Measurements from ENCODE around the gene FAM53C.
"Not testable (repeated sequence)": the region's sequence is repeated elsewhere in the genome, so short reads cannot be mapped to it uniquely, and the experiment has no call there.

The FAM53C gene

GRCh38 chr5:138337685-138338410, at the start of gene FAM53C:
Gene FAM53C, plus strand, starts transcription at chr5:138338266. Its CDS starts 3,070 bp downstream, at chr5:138341336.
- peak; percentile 84 for DNase-seq

- no peak for DNase-seq
Measured at GRCh38 chr5:138289296-138289695, 48.8 kb upstream of the FAM53C start.

GRCh38 chr5:138303372-138303771, 34.7 kb upstream of the FAM53C start:
- DNase-seq: no peak

GRCh38 chr5:138305797-138306196, 32.3 kb upstream of the FAM53C start:
- peak; percentile 76 for DNase-seq

GRCh38 chr5:138315751-138316278, 22.3 kb upstream of the FAM53C start:
- no peak for DNase-seq

GRCh38 chr5:138316355-138316754, 21.7 kb upstream of the FAM53C start:
- DNase-seq: no peak

- not testable (repeated sequence) for DNase-seq
Measured at GRCh38 chr5:138318211-138318610, 19.9 kb upstream of the FAM53C start.

GRCh38 chr5:138330813-138331448, 7.1 kb upstream of the FAM53C start:
- no peak for DNase-seq

GRCh38 chr5:138331449-138332368, 6.4 kb upstream of the FAM53C start, which contains the start of gene CDC25C:
Gene CDC25C, minus strand, starts transcription at chr5:138331804. Its CDS starts 624 bp downstream, at chr5:138331180.
- DNase-seq: peak; percentile 96

GRCh38 chr5:138334867-138335447, 3.1 kb upstream of the FAM53C start:
- no peak for DNase-seq

- DNase-seq: peak; percentile 74
Measured at GRCh38 chr5:138336952-138337684, 948 bp upstream of the FAM53C start.

GRCh38 chr5:138338411-138339090, 485 bp downstream of the FAM53C start:
- no peak for DNase-seq

- DNase-seq: no peak
Measured at GRCh38 chr5:138339091-138339456, 1.0 kb downstream of the FAM53C start.

- DNase-seq: no peak
Measured at GRCh38 chr5:138339464-138339863, 1.4 kb downstream of the FAM53C start.

- no peak for DNase-seq
Measured at GRCh38 chr5:138340008-138340407, 1.9 kb downstream of the FAM53C start.

- no peak for DNase-seq
Measured at GRCh38 chr5:138344887-138345622, 7.0 kb downstream of the FAM53C start.

- DNase-seq: no peak
Measured at GRCh38 chr5:138346889-138347288, 8.8 kb downstream of the FAM53C start.

GRCh38 chr5:138349852-138350562, 11.9 kb downstream of the FAM53C start:
- no peak for DNase-seq

GRCh38 chr5:138350563-138350890, 12.5 kb downstream of the FAM53C start:
- no peak for DNase-seq

- no peak for DNase-seq
Measured at GRCh38 chr5:138351056-138351455, 13.0 kb downstream of the FAM53C start.
